ENCODE data around the gene C1QTNF5. TPM values are rescaled to one million over a fixed set of nuclear protein-coding genes. Genes with fewer than 3 reads are reported as not detected.

Gene C1QTNF5
- total and polyA plus RNA-seq, 4 donors = 13.4 to 63.1 (median 40.9) TPM

DNA sequence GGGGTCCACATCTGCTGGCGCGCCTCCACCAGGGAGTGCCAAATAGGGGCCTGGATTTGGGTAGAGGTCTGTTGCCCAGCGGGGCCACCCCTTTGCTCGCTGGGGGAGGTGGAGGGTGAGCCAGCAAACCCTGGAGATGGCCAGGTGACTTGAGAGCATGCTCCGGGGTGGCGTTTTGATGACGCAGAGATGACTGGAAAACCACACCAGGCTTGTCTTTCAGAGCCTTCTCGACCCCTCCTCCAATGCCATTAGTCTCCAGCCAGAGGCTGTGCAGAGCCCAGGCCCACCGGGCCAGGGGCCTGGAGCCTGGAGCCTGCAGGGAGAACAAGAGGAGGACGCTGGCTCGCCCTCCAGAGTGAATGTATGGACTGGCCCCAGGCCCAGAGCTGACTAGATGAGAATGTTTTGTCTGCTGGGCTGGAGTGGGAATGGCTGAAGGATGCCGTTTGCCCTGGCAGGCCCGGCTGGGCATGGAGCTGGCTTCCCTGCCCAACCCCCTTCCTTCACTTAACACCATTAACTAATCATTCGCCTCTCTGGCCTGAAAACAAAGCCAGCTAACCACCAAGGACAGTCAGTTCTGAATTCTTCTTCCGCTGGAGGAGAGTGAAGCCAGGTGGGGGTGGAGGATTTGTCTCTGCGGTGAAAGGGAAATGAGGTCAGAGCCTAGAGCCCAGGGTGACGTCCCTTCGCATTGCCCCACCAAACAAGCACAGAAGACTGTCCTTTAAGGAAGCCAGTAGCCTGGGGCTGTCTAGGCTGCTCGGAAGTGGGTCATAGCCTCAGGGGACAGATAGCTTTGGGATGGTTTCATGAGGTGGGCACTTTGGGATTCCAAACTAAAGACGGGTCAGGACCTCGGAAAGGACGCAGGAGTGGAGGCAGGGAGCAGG is 22.2 kb downstream of the C1QTNF5 start:
- Histone ChIP-seq H3K27me3 (ENCODE audit: control insufficient read depth, insufficient read depth, low read length) (peaks cover 21% of the 10 kb centered on the region), H3K9me3 (ENCODE audit: control insufficient read depth, insufficient read depth, low read length) (no peaks in the 10 kb centered on the region), H3K27ac (ENCODE audit: low read depth, low read length) (peak overlapping the region; percentile 93), H3K4me3 (ENCODE audit: low read depth, low read length) (no peak overlapping the region), H3K4me1 (ENCODE audit: control insufficient read depth, insufficient read depth, low read length) (peaks cover 84% of the 10 kb centered on the region), H3K36me3 (ENCODE audit: control insufficient read depth, insufficient read depth, low read length) (peaks cover 9% of the 10 kb centered on the region)
- 50% methylated on average over 17 of the region's 22 CpGs for WGBS (ENCODE audit: insufficient coverage)
- peak in 2 of 6 donors; percentile 64 to 67 for DNase-seq (ENCODE audit: low read depth in 4 of 6, low spot score in 6 of 6)

- H3K27ac ChIP-seq (ENCODE audit: low read depth, low read length) = peak overlapping the region; percentile 93
- 42% methylated on average over 10 of the region's 14 CpGs for WGBS (ENCODE audit: insufficient coverage)
- H3K36me3 ChIP-seq (ENCODE audit: control insufficient read depth, insufficient read depth, low read length) = peaks cover 12% of the 10 kb centered on the region
- peaks cover 21% of the 10 kb centered on the region for H3K27me3 ChIP-seq (ENCODE audit: control insufficient read depth, insufficient read depth, low read length)
- DNase-seq (ENCODE audit: low read depth in 4 of 6, low spot score in 6 of 6) = no peak
- no peaks in the 10 kb centered on the region for H3K9me3 ChIP-seq (ENCODE audit: control insufficient read depth, insufficient read depth, low read length)
- peaks cover 80% of the 10 kb centered on the region for H3K4me1 ChIP-seq (ENCODE audit: control insufficient read depth, insufficient read depth, low read length)
- peak overlapping the region; percentile 55 for H3K4me3 ChIP-seq (ENCODE audit: low read depth, low read length)
Observed at GRCh38 chr11:119317592-119318239, 23.0 kb downstream of the C1QTNF5 start.

- Histone ChIP-seq H3K27ac (ENCODE audit: low read depth, low read length) (peak within 1 kb of the TSS; percentile 94), H3K4me1 (ENCODE audit: control insufficient read depth, insufficient read depth, low read length) (peaks cover 78% of the 10 kb centered on the region), H3K9me3 (ENCODE audit: control insufficient read depth, insufficient read depth, low read length) (no peaks in the 10 kb centered on the region), H3K4me3 (ENCODE audit: low read depth, low read length) (peak within 1 kb of the TSS; percentile 85), H3K36me3 (ENCODE audit: control insufficient read depth, insufficient read depth, low read length) (peaks cover 20% of the 10 kb centered on the region), H3K27me3 (ENCODE audit: control insufficient read depth, insufficient read depth, low read length) (peaks cover 21% of the 10 kb centered on the region)
- peak in 2 of 6 donors; percentile 63 to 82 for DNase-seq (ENCODE audit: low read depth in 4 of 6, low spot score in 6 of 6)
- WGBS (ENCODE audit: insufficient coverage) = under 1% methylated on average over 74 of the region's 74 CpGs
Observed at GRCh38 chr11:119316729-119317591, 23.7 kb downstream of the C1QTNF5 start, which contains the start of gene MCAM. MCAM (minus strand) TSS chr11:119317130; CDS start chr11:119317101, 29 bp downstream.

GRCh38 chr11:119316016-119316728 is 24.5 kb downstream of the C1QTNF5 start:
- peaks cover 28% of the 10 kb centered on the region for H3K36me3 ChIP-seq (ENCODE audit: control insufficient read depth, insufficient read depth, low read length)
- H3K27me3 ChIP-seq (ENCODE audit: control insufficient read depth, insufficient read depth, low read length) = peaks cover 21% of the 10 kb centered on the region
- peaks cover 71% of the 10 kb centered on the region for H3K4me1 ChIP-seq (ENCODE audit: control insufficient read depth, insufficient read depth, low read length)
- WGBS (ENCODE audit: insufficient coverage) = 0% methylated on average over 46 of the region's 46 CpGs
- H3K27ac ChIP-seq (ENCODE audit: low read depth, low read length) = peak overlapping the region; percentile 94
- DNase-seq (ENCODE audit: low read depth in 4 of 6, low spot score in 6 of 6) = peak in 2 of 6 donors; percentile 82 to 84
- H3K9me3 ChIP-seq (ENCODE audit: control insufficient read depth, insufficient read depth, low read length) = no peaks in the 10 kb centered on the region
- H3K4me3 ChIP-seq (ENCODE audit: low read depth, low read length) = peak overlapping the region; percentile 85

DNA sequence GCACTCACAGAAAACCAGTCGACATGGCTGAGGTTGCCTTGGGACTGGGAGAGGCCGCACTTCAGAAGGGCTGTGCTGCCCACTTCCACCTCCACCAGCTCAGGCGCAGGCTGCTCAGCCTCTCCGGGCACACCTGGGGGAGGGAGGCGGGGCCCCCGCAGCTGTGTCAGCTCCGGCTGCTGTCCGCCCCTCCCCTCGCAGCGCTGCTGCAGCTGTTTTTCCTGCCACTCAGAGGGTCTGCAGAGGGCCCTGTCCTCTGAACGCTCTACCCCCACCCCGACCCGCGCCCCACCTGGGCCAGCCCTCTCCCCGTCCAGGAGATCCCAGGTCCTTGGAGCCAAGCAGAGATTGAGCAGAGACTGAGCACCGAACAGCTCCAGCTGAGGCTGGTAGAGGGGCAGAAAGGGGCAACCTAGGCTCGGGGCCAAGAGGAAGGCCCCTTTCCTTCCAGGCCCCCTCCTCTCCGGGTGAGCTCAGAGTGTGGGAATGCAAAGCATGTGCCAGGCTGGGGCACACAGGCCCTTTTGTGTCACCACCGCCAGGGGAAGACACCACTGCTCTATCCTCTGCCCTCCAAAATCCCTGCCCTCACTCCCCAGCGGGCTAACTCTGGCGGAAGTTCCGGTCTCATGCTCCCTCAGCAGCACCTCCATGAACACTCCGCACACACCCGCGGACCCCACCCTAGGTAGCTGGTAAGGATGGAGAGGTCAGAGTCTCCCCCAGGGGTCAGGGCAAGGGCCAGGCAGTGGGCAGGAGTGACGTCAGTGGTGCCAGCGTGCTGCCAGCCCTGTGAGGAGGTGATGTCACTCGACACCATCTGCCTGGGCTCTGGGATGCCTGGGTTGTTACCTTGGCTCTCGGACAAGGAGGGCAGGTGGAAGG is 25.3 kb downstream of the C1QTNF5 start:
- H3K27me3 ChIP-seq (ENCODE audit: control insufficient read depth, insufficient read depth, low read length) = peaks cover 21% of the 10 kb centered on the region
- H3K36me3 ChIP-seq (ENCODE audit: control insufficient read depth, insufficient read depth, low read length) = peaks cover 35% of the 10 kb centered on the region
- peak overlapping the region; percentile 85 for H3K4me3 ChIP-seq (ENCODE audit: low read depth, low read length)
- H3K27ac ChIP-seq (ENCODE audit: low read depth, low read length) = peak overlapping the region; percentile 94
- peak in 2 of 6 donors; percentile 78 to 79 for DNase-seq (ENCODE audit: low read depth in 4 of 6, low spot score in 6 of 6)
- H3K4me1 ChIP-seq (ENCODE audit: control insufficient read depth, insufficient read depth, low read length) = peaks cover 63% of the 10 kb centered on the region
- 8% methylated on average over 25 of the region's 29 CpGs for WGBS (ENCODE audit: insufficient coverage)
- no peaks in the 10 kb centered on the region for H3K9me3 ChIP-seq (ENCODE audit: control insufficient read depth, insufficient read depth, low read length)

DNA sequence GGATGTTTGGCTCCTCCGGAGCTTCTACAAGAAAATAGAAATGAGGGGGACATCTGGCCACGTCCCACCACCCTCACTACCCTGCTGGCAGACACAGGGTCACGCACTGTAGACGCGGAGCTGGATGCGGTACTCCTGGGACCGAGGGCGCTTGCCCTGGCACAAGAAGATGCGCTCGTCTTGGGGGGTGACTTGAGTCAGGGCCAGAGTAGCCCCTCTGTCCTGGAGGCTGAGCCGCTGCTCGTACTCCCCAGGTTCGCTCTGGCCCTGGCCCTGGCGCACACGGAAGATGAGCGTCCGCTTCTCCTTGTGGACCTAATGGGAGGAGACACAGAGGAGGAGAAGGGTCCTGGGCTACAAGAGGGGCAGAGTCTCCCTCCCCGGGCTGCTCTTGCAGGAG is 26.0 kb downstream of the C1QTNF5 start:
- H3K27ac ChIP-seq (ENCODE audit: low read depth, low read length) = peak overlapping the region; percentile 94
- peak overlapping the region; percentile 85 for H3K4me3 ChIP-seq (ENCODE audit: low read depth, low read length)
- 50% methylated on average over 16 of the region's 18 CpGs for WGBS (ENCODE audit: insufficient coverage)
- peaks cover 56% of the 10 kb centered on the region for H3K4me1 ChIP-seq (ENCODE audit: control insufficient read depth, insufficient read depth, low read length)
- H3K9me3 ChIP-seq (ENCODE audit: control insufficient read depth, insufficient read depth, low read length) = no peaks in the 10 kb centered on the region
- no peak for DNase-seq (ENCODE audit: low read depth in 4 of 6, low spot score in 6 of 6)
- peaks cover 42% of the 10 kb centered on the region for H3K36me3 ChIP-seq (ENCODE audit: control insufficient read depth, insufficient read depth, low read length)
- peaks cover 21% of the 10 kb centered on the region for H3K27me3 ChIP-seq (ENCODE audit: control insufficient read depth, insufficient read depth, low read length)

DNA sequence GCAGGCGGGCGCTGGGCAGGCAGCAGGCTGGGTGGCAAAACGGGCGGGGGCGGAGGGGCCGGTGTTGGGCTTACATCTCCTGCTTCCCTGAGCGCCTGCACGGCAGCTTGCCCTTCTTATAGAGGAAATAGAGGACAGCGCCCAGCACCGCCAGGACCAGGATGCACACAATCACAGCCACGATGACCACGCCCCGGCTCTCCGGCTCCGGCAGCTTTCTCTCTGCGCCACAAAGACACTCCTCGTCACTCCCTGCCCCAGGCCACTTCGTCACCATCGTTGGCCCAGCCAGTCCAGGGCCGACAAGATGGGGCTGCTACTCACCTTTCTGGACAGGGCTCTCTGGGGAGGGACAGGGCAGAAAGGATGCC is 30.0 kb downstream of the C1QTNF5 start:
- Histone ChIP-seq H3K36me3 (ENCODE audit: control insufficient read depth, insufficient read depth, low read length) (peaks cover 65% of the 10 kb centered on the region), H3K27ac (ENCODE audit: low read depth, low read length) (no peak overlapping the region), H3K27me3 (ENCODE audit: control insufficient read depth, insufficient read depth, low read length) (peaks cover 10% of the 10 kb centered on the region), H3K4me1 (ENCODE audit: control insufficient read depth, insufficient read depth, low read length) (peaks cover 22% of the 10 kb centered on the region), H3K4me3 (ENCODE audit: low read depth, low read length) (no peak overlapping the region), H3K9me3 (ENCODE audit: control insufficient read depth, insufficient read depth, low read length) (no peaks in the 10 kb centered on the region)
- WGBS (ENCODE audit: insufficient coverage) = 87% methylated on average over 20 of the region's 20 CpGs
- no peak for DNase-seq (ENCODE audit: low read depth in 4 of 6, low spot score in 6 of 6)

- peaks cover 17% of the 10 kb centered on the region for H3K4me1 ChIP-seq (ENCODE audit: control insufficient read depth, insufficient read depth, low read length)
Observed at GRCh38 chr11:119309953-119310681, 30.6 kb downstream of the C1QTNF5 start.

More at GRCh38 chr11:119309953-119310681, 30.6 kb downstream of the C1QTNF5 start:
- Histone ChIP-seq H3K27ac (ENCODE audit: low read depth, low read length) (no peak overlapping the region), H3K27me3 (ENCODE audit: control insufficient read depth, insufficient read depth, low read length) (peaks cover 4% of the 10 kb centered on the region), H3K36me3 (ENCODE audit: control insufficient read depth, insufficient read depth, low read length) (peaks cover 68% of the 10 kb centered on the region), H3K4me3 (ENCODE audit: low read depth, low read length) (no peak overlapping the region), H3K9me3 (ENCODE audit: control insufficient read depth, insufficient read depth, low read length) (no peaks in the 10 kb centered on the region)
- WGBS (ENCODE audit: insufficient coverage) = 72% methylated on average over 10 of the region's 17 CpGs
- no peak for DNase-seq (ENCODE audit: low read depth in 4 of 6, low spot score in 6 of 6)

Measured in spinal cord (tissue), 10 donors.